ENCODE results near the gene GALNT10. TPM values are rescaled to one million over a fixed set of nuclear protein-coding genes. Genes with fewer than 3 reads are reported as not detected.

The GALNT10 gene
- total and polyA plus RNA-seq, 10 of the 15 experiments (the other 5 are each of a cell fraction or from before 2014, with no cell fraction given), result 3.9 to 35.4 (median 15.5) TPM

- CTCF ChIA-PET, result interaction anchor here (2.4 kb wide), 1 partner anchor 75 kb away, joined by 10 read pairs; no protein-coding TSS in a partner anchor
- TF ChIP-seq, protein P1, sequence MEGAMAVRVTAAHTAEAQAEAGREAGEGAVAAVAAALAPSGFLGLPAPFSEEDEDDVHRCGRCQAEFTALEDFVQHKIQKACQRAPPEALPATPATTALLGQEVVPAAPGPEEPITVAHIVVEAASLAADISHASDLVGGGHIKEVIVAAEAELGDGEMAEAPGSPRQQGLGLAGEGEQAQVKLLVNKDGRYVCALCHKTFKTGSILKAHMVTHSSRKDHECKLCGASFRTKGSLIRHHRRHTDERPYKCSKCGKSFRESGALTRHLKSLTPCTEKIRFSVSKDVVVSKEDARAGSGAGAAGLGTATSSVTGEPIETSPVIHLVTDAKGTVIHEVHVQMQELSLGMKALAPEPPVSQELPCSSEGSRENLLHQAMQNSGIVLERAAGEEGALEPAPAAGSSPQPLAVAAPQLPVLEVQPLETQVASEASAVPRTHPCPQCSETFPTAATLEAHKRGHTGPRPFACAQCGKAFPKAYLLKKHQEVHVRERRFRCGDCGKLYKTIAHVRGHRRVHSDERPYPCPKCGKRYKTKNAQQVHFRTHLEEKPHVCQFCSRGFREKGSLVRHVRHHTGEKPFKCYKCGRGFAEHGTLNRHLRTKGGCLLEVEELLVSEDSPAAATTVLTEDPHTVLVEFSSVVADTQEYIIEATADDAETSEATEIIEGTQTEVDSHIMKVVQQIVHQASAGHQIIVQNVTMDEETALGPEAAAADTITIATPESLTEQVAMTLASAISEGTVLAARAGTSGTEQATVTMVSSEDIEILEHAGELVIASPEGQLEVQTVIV (IDR thresholded peaks at IDR 0.05; ENCODE audit: borderline replicate concordance, partially characterized antibody), result no peak
- TF ChIP-seq CBX3 (IDR thresholded peaks at IDR 0.05; ENCODE audit: borderline replicate concordance, low read depth), result no peak
- no peak for TF ChIP-seq NR2C1 (IDR thresholded peaks at IDR 0.05)
- no peak for TF ChIP-seq ZZZ3 (IDR thresholded peaks at IDR 0.05; ENCODE audit: control insufficient read depth, insufficient read length, low read depth)
- no peak for TF ChIP-seq SMAD5 (IDR thresholded peaks at IDR 0.05; ENCODE audit: low read depth)
- TF ChIP-seq, protein P2, sequence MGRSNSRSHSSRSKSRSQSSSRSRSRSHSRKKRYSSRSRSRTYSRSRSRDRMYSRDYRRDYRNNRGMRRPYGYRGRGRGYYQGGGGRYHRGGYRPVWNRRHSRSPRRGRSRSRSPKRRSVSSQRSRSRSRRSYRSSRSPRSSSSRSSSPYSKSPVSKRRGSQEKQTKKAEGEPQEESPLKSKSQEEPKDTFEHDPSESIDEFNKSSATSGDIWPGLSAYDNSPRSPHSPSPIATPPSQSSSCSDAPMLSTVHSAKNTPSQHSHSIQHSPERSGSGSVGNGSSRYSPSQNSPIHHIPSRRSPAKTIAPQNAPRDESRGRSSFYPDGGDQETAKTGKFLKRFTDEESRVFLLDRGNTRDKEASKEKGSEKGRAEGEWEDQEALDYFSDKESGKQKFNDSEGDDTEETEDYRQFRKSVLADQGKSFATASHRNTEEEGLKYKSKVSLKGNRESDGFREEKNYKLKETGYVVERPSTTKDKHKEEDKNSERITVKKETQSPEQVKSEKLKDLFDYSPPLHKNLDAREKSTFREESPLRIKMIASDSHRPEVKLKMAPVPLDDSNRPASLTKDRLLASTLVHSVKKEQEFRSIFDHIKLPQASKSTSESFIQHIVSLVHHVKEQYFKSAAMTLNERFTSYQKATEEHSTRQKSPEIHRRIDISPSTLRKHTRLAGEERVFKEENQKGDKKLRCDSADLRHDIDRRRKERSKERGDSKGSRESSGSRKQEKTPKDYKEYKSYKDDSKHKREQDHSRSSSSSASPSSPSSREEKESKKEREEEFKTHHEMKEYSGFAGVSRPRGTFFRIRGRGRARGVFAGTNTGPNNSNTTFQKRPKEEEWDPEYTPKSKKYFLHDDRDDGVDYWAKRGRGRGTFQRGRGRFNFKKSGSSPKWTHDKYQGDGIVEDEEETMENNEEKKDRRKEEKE (IDR thresholded peaks at IDR 0.05), result no peak
- no peak for TF ChIP-seq MYB (IDR thresholded peaks at IDR 0.05; ENCODE audit: borderline replicate concordance, low read depth, low read length)
- TF ChIP-seq TCF3 (IDR thresholded peaks at IDR 0.05; ENCODE audit: borderline replicate concordance, insufficient read depth, low read depth, low read length), result no peak
- no peak for TF ChIP-seq POLR2AphosphoS5 (IDR thresholded peaks at IDR 0.05; ENCODE audit: low read length)
- TF ChIP-seq CHD4 (IDR thresholded peaks at IDR 0.05), result no peak
Measured at GRCh38 chr5:154330097-154330667, 139.6 kb downstream of the GALNT10 start.

More at GRCh38 chr5:154330097-154330667, 139.6 kb downstream of the GALNT10 start:
- ATAC-seq (no peak), FAIRE-seq (no peak), DNase-seq (ENCODE audit: low read depth, low spot score) (no peak)
- ChIA-PET POLR2A (no interaction called here), RAD21 (ENCODE audit: unreplicated experiment) (no interaction called here), SMC1A (ENCODE audit: uncharacterized antibody, unreplicated experiment) (no interaction called here)
- Histone ChIP-seq H3K9me3 (replicated peaks; ENCODE audit: control insufficient read depth, insufficient read depth, low read length) (no peaks in the 10 kb centered on the region), H3K4me2 (ENCODE audit: control insufficient read depth, insufficient read depth) (no peak overlapping the region), H3K27ac (ENCODE audit: control insufficient read depth, insufficient read depth) (no peak overlapping the region), H4K20me1 (ENCODE audit: control insufficient read depth, insufficient read depth) (no peaks in the 10 kb centered on the region), H3K79me2 (ENCODE audit: control insufficient read depth, insufficient read depth, low read length) (no peaks in the 10 kb centered on the region), H3K4me1 (ENCODE audit: control insufficient read depth, insufficient read depth, low read length) (no peaks in the 10 kb centered on the region), H3K27me3 (replicated peaks in 1 of 2; ENCODE audit: control insufficient read depth in 2 of 2, insufficient read depth in 2 of 2, low read length in 1 of 2) (no peaks in the 10 kb centered on the region), H3K9ac (ENCODE audit: control insufficient read depth, insufficient read depth, low read length) (no peak overlapping the region), H3K4me3 (no peak overlapping the region), H2AFZ (ENCODE audit: control insufficient read depth, low read depth, low read length) (no peak overlapping the region), H3K36me3 (ENCODE audit: control insufficient read depth in 2 of 2, insufficient read depth in 2 of 2, low read length in 1 of 2) (peaks cover 0 to 6% of the 10 kb centered on the region in 2 experiments; a peak in 2 of 4 replicates)
- intact Hi-C loops (cut with micrococcal nuclease; ENCODE audit: unreplicated experiment), result no loop called here
- in situ Hi-C loops (cut with MboI), result no loop called here
- 94% methylated on average over 3 of the region's 3 CpGs for WGBS (ENCODE audit: insufficient coverage, insufficient replicate concordance, low lambda C conversion rate, missing lambda C conversion rate)
- BruUV-seq (replicated peaks), result no TSS peak
